A549 (cell line): ENCODE measurements around the gene MAMDC4. TPM values are rescaled to one million over a fixed set of nuclear protein-coding genes. Genes with fewer than 3 reads are reported as not detected.

Source experiments
- ATAC-seq, 2 experiments: fragments of 200-7000 bp in 1 of 2; fragments of >200 bp in 1 of 2; cut with Nextera tagmentation in 1 of 2; cut with Tn5 transposase in 1 of 2; 3 replicates each; pipeline versions ENCODE4 v1.8.0 to v1.9.1; 2018 to 2020; ENCODE audit warnings: mild to moderate bottlenecking in 1 of 2, moderate library complexity in 1 of 2
- CTCF ChIA-PET: fragments of 300-600 bp; sonication (Branson Sonifier 250); formaldehyde crosslinking; extraction: SDS; loops from one replicate; lab custom pipeline; 2021; ENCODE audit warnings: antibody characterized with exemption, inconsistent platforms; lab: Yijun Ruan, JAX
- POLR2A ChIA-PET: fragments of 350-600 bp; formaldehyde crosslinking; extraction: SDS; loops from one replicate; lab custom pipeline; 2021; ENCODE audit warnings: antibody characterized with exemption, inconsistent platforms; lab: Yijun Ruan, JAX
- DNase-seq, 2 experiments: peaks; one replicate each; pipeline versions ENCODE4 v3.0.0 to v3.0.0-alpha.2; 2011 to 2016; ENCODE audit warnings: low read depth in 1 of 2, low spot score in 1 of 2
- FAIRE-seq: peaks from 2 replicates; lab custom pipeline; 2011; peaks lifted over from hg19 to GRCh38; lab: Jason Lieb, UNC
- H3K27ac ChIP-seq, 2 experiments: fragments of >200 bp; sonication (Bioruptor Twin); formaldehyde crosslinking; 3 replicates each; pipeline ENCODE4 v1.5.1; 2016 to 2017
- H3K4me1 ChIP-seq: fragments of >200 bp; sonication (Bioruptor Twin); formaldehyde crosslinking; 3 replicates; pipeline ENCODE4 v1.6.1; 2016
- H3K4me2 ChIP-seq: fragments of >200 bp; sonication (Bioruptor Twin); formaldehyde crosslinking; 3 replicates; pipeline ENCODE4 v1.6.1; 2016
- H3K4me3 ChIP-seq: fragments of >200 bp; sonication (Bioruptor Twin); formaldehyde crosslinking; 3 replicates; pipeline ENCODE4 v1.5.1; 2016
- H3K9me3 ChIP-seq: fragments of >200 bp; sonication (Bioruptor Twin); formaldehyde crosslinking; 3 replicates; pipeline ENCODE4 v1.6.1; 2016
- CBX8 ChIP-seq: fragments of 200-600 bp; sonication (generic); IDR thresholded peaks from 2 replicates; pipeline ENCODE4 v1.6.1; 2016
- CEBPB ChIP-seq, 2 experiments: fragments of >200 bp in 1 of 2; sonication (Bioruptor Twin) in 1 of 2; formaldehyde crosslinking in 1 of 2; IDR thresholded peaks; 2 replicates each; pipeline ENCODE4 v1.6.1; 2012 to 2016
- CTCF ChIP-seq: fragments of >200 bp; sonication (Bioruptor Twin); formaldehyde crosslinking; IDR thresholded peaks from 3 replicates; pipeline ENCODE4 v1.5.1; 2016
- E2F6 ChIP-seq: IDR thresholded peaks from 2 replicates; pipeline ENCODE4 v1.6.1; 2012; ENCODE audit warnings: low read depth, borderline replicate concordance
- EHMT2 ChIP-seq: fragments of 200-600 bp; sonication (generic); IDR thresholded peaks from 2 replicates; pipeline ENCODE4 v1.6.1; 2016; ENCODE audit warnings: antibody characterized with exemption, low read depth, mild to moderate bottlenecking, moderate library complexity
- FOSB ChIP-seq: fragments of 250-450 bp; sonication (Bioruptor Pico); IDR thresholded peaks from 2 replicates; pipeline ENCODE4 v1.5.0; 2020; ENCODE audit warnings: mild to moderate bottlenecking, moderate library complexity
- HDAC2 ChIP-seq: fragments of 200-600 bp; sonication (generic); IDR thresholded peaks from 2 replicates; pipeline ENCODE4 v1.6.1; 2016
- HEYL ChIP-seq: fragments of 250-450 bp; sonication (Bioruptor Pico); IDR thresholded peaks from 2 replicates; pipeline ENCODE4 v1.8.0; 2021; ENCODE audit warnings: mild to moderate bottlenecking, moderate library complexity
- JUNB ChIP-seq: fragments of >200 bp; sonication (Bioruptor Twin); formaldehyde crosslinking; IDR thresholded peaks from 2 replicates; pipeline ENCODE4 v1.6.1; 2016
- KDM1A ChIP-seq: fragments of 200-600 bp; sonication (generic); IDR thresholded peaks from 2 replicates; pipeline ENCODE4 v1.6.1; 2016; ENCODE audit warnings: low read depth, mild to moderate bottlenecking
- KDM5A ChIP-seq: fragments of 200-600 bp; sonication (generic); IDR thresholded peaks from 2 replicates; pipeline ENCODE4 v1.6.1; 2016; ENCODE audit warnings: antibody characterized with exemption, mild to moderate bottlenecking
- MAZ ChIP-seq: fragments of 150-350 bp; IDR thresholded peaks from 2 replicates; pipeline ENCODE4 v1.6.1; 2014; ENCODE audit warnings: antibody characterized with exemption, low read depth, low read length, borderline replicate concordance
- NFE2L2 ChIP-seq: fragments of 150-350 bp; conservative IDR thresholded peaks from 2 replicates; pipeline ENCODE4 v1.6.1; 2014; ENCODE audit warnings: low read length
- PHF8 ChIP-seq: fragments of 200-600 bp; sonication (generic); IDR thresholded peaks from 2 replicates; pipeline ENCODE4 v1.6.1; 2016; ENCODE audit warnings: low read depth, mild to moderate bottlenecking, antibody characterized with exemption, moderate library complexity, borderline replicate concordance
- POLR2A ChIP-seq: IDR thresholded peaks from 2 replicates; pipeline ENCODE4 v1.6.1; 2012; ENCODE audit warnings: mild to moderate bottlenecking, low read length
- POLR2AphosphoS2 ChIP-seq: conservative IDR thresholded peaks from 2 replicates; pipeline ENCODE4 v1.6.1; 2012; ENCODE audit warnings: low read length, improper control_type of control experiment, inconsistent platforms
- RARB ChIP-seq: fragments of 250-450 bp; sonication (Bioruptor Pico); IDR thresholded peaks from 2 replicates; pipeline ENCODE4 v1.8.0; 2021; ENCODE audit warnings: mild to moderate bottlenecking, moderate library complexity
- RCOR1 ChIP-seq: fragments of 150-350 bp; IDR thresholded peaks from 2 replicates; pipeline ENCODE4 v1.6.1; 2014; ENCODE audit warnings: antibody characterized with exemption, low read length, low read depth
- RNF2 ChIP-seq: fragments of 200-600 bp; sonication (generic); IDR thresholded peaks from 2 replicates; pipeline ENCODE4 v1.6.1; 2016; ENCODE audit warnings: low read depth, mild to moderate bottlenecking, antibody characterized with exemption, moderate library complexity, borderline replicate concordance
- SMC3 ChIP-seq: fragments of >200 bp; sonication (Bioruptor Twin); formaldehyde crosslinking; IDR thresholded peaks from 3 replicates; pipeline ENCODE4 v1.6.1; 2018; ENCODE audit warnings: inconsistent platforms
- SREBF2 ChIP-seq: fragments of 450-650 bp; IDR thresholded peaks from 2 replicates; pipeline ENCODE4 v1.6.1; 2014; ENCODE audit warnings: mild to moderate bottlenecking, moderate library complexity
- ZC3H11A ChIP-seq: fragments of 450-650 bp; IDR thresholded peaks from 2 replicates; pipeline ENCODE4 v1.6.1; 2014; ENCODE audit warnings: antibody characterized with exemption, mild to moderate bottlenecking
- ZNF302 ChIP-seq: fragments of 250-450 bp; sonication (Bioruptor Pico); IDR thresholded peaks from 2 replicates; pipeline ENCODE4 v1.9.0; 2021; ENCODE audit warnings: inconsistent platforms, mild to moderate bottlenecking, moderate library complexity
- WGBS: methylation state at CpG from one replicate; pipeline ENCODE4 v1.1.6; 2017; ENCODE audit errors: missing lambda C conversion rate; 5-methylcytosine and 5-hydroxymethylcytosine counted together
- polyA plus RNA-seq, 4 experiments: library from polyadenylated mRNA; depleted of rRNA in 3 of 4; stranded (reverse); fragments of >200 nt; fragmentation: RNase III in 1 of 4; extraction: RNeasy Plus Mini Kit Qiagen cat#74134 plus additional on column Dnase treatment in 1 of 4; gene quantifications; 2 replicates in 3 of 4; 3 replicates in 1 of 4; pipeline ENCODE4 v1.2.3, GENCODE V29; 2011 to 2017
- TF ChIP-seq, protein P1 (sequence below): IDR thresholded peaks from 2 replicates; pipeline ENCODE4 v1.6.1; 2012
- TF ChIP-seq, protein P2 (sequence below): fragments of 250-450 bp; sonication (Bioruptor Pico); IDR thresholded peaks from 2 replicates; pipeline ENCODE4 v1.5.0; 2021; ENCODE audit warnings: mild to moderate bottlenecking, moderate library complexity, borderline replicate concordance

Gene MAMDC4
- polyA plus RNA-seq, 2 of the 4 experiments (the other 2 are of a cell fraction), result 1.3 to 7.3 TPM

DNA sequence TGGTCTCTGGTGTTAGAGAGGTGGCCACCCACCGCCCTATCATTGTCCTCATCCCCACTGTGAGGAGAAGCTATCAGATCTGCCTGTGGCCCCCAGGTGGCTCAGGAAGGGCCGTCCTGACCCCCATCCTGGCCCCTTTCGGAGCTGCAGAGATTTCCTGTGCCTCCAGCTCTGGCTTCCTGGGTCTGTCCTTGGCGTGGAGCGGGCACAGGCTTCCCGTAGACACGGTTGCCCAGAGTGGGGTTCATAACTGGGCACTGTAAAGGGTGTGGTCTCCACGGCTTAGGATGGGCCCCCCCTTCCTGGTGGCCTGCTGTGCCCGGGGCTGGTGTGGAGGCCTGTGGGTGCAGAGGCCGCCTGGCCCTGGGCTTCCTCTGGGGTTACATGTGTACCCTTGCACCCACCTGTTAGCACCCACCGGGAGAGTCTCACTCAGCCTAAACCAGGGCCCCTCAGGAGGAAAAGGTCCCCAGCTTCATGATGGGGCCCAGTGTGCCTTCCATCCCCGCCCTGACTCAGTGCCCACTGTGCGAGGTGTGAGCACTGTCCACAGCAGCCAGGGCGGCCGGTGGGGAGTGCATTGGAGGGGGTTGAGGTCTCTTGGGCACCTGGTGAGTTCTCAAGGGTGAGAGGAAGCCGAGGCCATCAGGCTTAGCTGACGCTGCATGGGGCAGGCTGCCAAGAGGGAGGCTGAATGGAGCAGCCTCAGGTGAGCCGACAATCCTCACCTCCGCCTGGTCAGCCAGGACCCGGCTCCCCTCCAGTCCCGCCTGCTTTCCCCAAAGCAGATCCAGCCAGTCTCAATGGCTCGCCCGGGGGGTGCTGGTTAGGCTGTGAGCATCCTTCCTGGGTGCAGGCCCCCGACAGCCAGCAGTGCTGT is 25.2 kb upstream of the MAMDC4 start:
- TF ChIP-seq RNF2 (no peak), JUNB (no peak), RARB (no peak), CTCF (no peak), HDAC2 (no peak), POLR2A (no peak), SMC3 (no peak), CBX8 (no peak), E2F6 (no peak), CEBPB (IDR thresholded peaks at IDR 0.05) (no peak), KDM5A (no peak), RCOR1 (no peak)
- TF ChIP-seq, protein P1, sequence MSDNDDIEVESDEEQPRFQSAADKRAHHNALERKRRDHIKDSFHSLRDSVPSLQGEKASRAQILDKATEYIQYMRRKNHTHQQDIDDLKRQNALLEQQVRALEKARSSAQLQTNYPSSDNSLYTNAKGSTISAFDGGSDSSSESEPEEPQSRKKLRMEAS, result no peak
- CTCF ChIA-PET, result interaction anchor here (0.5 to 3.0 kb wide), 9 partner anchors 8 to 237 kb away, joined by 3 to 10 read pairs (median 4); partner anchors contain the start of gene AJM1

GRCh38 chr9:136827794-136828473 is 24.2 kb upstream of the MAMDC4 start:
- ChIA-PET CTCF (interaction anchor here (0.6 to 8.1 kb wide), 5 partner anchors 15 to 236 kb away, joined by 3 to 72 read pairs (median 4); partner anchors contain the start of gene AJM1), POLR2A (interaction anchor here (0.7 kb wide), 1 partner anchor 17 kb away, joined by 4 read pairs; no protein-coding TSS in a partner anchor)
- ATAC-seq, result no peak
- TF ChIP-seq POLR2AphosphoS2 (no peak), MAZ (no peak), EHMT2 (no peak)
- 91% methylated on average over 12 of the region's 14 CpGs for WGBS
- H3K27ac ChIP-seq, result no peak overlapping the region
- DNase-seq, result no peak
- H3K4me3 ChIP-seq, result no peak overlapping the region
- no peak for FAIRE-seq
- H3K4me2 ChIP-seq, result no peak overlapping the region
- H3K4me1 ChIP-seq, result no peaks in the 10 kb centered on the region
- H3K9me3 ChIP-seq, result no peaks in the 10 kb centered on the region

More for the DNA sequence above, 25.2 kb upstream of the MAMDC4 start:
- POLR2A ChIA-PET, result interaction anchor here (0.7 kb wide), 1 partner anchor 16 kb away, joined by 4 read pairs; no protein-coding TSS in a partner anchor
- Histone ChIP-seq H3K4me2 (no peak overlapping the region), H3K27ac (no peak overlapping the region), H3K4me1 (no peaks in the 10 kb centered on the region), H3K9me3 (no peaks in the 10 kb centered on the region), H3K4me3 (no peak overlapping the region)
- ATAC-seq (no peak), FAIRE-seq (no peak), DNase-seq (no peak)
- WGBS, result 94% methylated on average over 8 of the region's 24 CpGs

DNA sequence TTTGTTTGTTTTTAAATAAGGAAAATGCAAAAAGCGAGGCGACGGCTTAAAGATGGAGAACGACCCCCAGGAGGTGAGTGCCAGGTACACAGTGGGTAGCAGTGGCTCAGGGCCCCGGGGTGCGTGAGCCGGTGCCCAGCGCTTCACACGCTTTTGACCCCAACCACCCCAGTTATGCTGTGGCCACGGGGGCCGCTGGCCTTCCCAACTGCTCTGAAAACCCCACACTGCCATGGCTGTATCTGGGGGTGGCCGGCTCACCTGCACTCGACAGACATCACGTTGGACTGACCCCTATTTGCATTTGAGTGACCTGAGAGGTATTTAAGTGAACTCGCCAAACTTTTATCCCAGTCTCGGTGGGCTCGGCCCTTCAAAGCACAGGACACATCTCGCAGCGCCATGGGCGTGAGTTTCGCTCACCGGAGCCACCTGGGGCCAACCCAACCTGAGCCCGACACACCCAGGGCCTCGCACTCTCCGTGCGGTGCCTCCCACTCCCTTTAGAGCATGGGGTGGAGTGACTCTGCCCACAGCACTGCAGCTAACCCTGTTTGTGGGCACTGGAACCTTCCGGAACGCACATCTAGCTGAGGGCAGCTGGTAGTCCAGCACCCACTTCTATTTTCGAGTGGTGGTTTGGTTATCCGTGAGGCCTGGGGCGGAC is 23.5 kb upstream of the MAMDC4 start:
- Histone ChIP-seq H3K4me1 (no peaks in the 10 kb centered on the region), H3K9me3 (no peaks in the 10 kb centered on the region)
- ChIA-PET CTCF (interaction anchor here (1.0 to 8.1 kb wide), 5 partner anchors 9 to 236 kb away, joined by 3 to 72 read pairs (median 4); partner anchors contain the start of gene AJM1), POLR2A (no interaction called here)
- TF ChIP-seq RARB (no peak), NFE2L2 (no peak), SREBF2 (no peak), POLR2AphosphoS2 (no peak), FOSB (CRISPR knock-in tag) (no peak), HEYL (CRISPR knock-in tag) (no peak), ZC3H11A (no peak), HDAC2 (no peak), ZNF302 (CRISPR knock-in tag) (no peak), KDM1A (no peak), PHF8 (no peak)
- TF ChIP-seq, protein P2, sequence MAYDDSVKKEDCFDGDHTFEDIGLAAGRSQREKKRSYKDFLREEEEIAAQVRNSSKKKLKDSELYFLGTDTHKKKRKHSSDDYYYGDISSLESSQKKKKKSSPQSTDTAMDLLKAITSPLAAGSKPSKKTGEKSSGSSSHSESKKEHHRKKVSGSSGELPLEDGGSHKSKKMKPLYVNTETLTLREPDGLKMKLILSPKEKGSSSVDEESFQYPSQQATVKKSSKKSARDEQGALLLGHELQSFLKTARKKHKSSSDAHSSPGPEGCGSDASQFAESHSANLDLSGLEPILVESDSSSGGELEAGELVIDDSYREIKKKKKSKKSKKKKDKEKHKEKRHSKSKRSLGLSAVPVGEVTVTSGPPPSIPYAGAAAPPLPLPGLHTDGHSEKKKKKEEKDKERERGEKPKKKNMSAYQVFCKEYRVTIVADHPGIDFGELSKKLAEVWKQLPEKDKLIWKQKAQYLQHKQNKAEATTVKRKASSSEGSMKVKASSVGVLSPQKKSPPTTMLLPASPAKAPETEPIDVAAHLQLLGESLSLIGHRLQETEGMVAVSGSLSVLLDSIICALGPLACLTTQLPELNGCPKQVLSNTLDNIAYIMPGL, result no peak
- TF ChIP-seq, protein P1, result no peak
- TF ChIP-seq, all 56 proteins: peak for 0
- DNase-seq (no peak), FAIRE-seq (no peak), ATAC-seq (no peak)
- no peak overlapping the region for H3K4me3 ChIP-seq
- H3K4me2 ChIP-seq, result no peak overlapping the region
- 95% methylated on average over 31 of the region's 31 CpGs for WGBS
- no peak overlapping the region for H3K27ac ChIP-seq
